NCI-H2171 treated with DMSO at 0.1 percent for 48 hours (cell line): ENCODE measurements around the gene JUN.
"Not testable (repeated sequence)": the region's sequence is repeated elsewhere in the genome, so short reads cannot be mapped to it uniquely, and the experiment has no call there.

ENCODE experiments used
- DNase-seq: peaks from one replicate; lab custom pipeline; 2025; lab: John Stamatoyannopoulos, UW

JUN gene

DNA sequence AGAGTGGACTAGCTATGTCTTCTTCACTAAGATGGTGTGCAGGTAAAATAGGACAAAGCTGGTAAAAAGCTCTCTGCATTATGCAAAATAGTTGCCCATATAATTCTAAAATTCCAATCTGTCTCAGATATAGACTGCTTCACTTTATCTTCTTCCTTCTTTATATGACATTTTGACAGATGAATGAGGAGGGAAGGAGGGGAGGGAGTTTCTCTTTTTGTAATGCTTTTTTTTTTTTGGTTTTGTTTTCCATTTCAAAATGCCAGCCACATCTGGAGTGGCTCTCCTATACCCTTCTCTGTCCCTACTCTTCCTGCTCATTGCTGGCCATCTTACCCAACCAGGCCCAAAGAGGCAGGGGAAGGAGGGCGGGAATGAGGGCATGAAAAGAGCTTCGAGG lies 24.2 kb upstream of the JUN start:
- no peak for DNase-seq

GRCh38 chr1:58805716-58806571 lies 22.1 kb upstream of the JUN start:
- no peak for DNase-seq

DNA sequence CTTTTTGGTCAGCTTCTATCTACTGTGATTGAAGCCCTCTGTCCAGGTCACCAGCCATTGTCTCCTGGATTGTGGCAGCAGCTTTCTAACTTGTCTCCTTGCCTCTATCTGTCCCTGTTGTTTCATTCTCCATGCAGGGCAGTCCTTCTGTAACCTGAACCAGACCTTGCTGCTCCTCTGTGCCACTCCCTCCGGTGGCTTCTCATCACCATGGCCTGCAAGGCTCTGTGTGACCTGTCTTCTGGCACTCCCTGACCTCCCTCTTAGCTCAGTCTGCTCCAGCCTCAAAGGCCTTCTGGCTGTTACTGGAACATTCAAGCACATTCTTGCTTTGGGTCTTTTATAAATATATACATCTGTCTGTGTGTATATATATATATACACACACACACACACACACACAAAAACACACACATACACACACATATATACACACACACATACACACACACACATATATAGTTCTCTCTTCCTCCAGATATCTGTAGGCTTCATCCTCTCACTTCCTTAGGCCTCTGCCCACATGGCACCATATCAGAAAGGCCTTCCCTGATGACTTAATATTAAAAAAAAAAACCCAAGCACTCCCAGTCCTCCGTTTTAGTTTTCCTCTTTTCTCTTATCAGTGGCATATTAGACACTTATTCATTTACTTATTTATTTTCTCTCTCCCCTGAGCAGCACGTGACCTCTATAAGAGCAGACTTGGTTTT lies 21.2 kb upstream of the JUN start:
- no peak for DNase-seq

DNA sequence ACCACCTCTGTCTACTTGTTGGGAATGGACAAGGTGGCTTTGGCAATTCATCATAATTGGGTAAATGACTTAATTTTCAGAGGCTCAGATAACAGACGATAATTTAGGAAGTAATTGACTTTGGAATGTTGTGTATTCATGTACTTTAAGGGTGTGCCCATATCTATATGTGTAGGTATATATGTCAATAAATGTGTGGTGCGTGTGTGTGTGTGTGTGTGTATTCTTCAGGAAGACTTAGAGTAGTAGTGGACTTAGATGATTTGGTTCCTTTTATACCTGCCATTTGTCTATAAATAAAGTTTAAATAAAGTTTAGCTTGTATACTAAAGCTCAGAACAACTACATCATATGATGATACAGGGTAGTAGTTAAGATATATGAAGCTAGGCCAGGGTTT lies 20.0 kb upstream of the JUN start:
- DNase-seq, result no peak

DNA sequence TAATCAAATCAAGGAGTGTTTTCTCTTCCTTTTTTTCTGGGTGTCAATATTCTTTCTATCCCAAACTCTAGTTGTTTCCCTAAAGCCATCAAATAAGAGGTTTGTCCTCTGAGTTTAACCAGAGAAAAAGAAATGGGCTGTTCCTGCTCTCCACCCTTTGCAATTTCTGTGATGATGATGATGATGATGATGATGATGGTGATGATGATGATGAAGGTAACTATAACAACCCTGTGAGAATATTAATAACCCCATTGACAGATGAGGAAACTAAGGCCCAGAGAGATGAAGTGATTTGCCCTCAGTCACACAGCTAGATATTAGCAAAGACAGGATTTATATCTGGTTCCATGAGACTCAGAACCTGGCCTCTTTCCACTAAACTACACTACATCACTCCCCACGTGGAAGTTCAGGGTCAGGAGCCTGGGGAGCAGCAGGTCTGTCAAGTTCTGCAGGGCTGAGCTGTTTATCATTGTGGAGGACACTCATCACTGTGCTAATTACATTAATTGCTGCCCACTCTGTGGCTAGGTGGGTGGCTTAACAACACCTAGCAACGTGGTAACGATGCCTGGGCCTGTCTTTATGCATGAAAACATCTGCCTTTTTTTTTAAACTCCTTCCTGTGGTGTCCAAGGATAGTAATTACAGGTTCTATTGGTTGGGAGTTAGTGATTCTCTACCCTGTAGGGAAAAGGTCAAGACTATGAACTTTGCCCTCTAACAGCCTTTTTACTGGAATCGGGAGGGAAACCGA lies 19.0 kb upstream of the JUN start:
- no peak for DNase-seq

- DNase-seq, result not testable (repeated sequence)
Observed at GRCh38 chr1:58801286-58801685, 17.4 kb upstream of the JUN start.

GRCh38 chr1:58799650-58800049 lies 15.8 kb upstream of the JUN start:
- DNase-seq, result no peak

DNA sequence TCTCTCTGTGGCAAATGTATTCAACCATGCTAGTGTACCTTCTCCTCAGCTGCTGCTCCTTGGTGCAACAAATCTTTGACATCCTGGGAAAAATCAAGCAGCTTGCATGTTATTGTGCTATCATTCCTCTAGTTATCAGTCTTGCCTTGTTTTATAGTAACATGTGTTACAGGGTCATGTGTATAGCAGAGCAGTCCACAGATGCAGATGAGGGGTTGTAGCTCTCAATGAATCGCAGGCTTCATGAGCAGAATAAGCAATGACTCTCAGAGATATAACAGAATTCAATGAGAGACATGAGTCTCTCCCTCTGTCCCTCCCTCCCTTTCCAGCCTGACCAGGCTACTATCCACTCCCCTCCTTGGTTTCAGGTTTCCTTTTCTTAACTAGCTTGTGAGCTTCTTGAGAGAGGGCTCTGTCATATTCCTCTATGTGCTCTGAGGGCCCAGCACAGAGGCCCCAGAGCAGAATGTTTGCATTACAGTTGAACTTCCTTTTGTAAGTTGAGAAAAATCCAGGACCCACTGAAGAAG lies 15.1 kb upstream of the JUN start:
- no peak for DNase-seq

DNA sequence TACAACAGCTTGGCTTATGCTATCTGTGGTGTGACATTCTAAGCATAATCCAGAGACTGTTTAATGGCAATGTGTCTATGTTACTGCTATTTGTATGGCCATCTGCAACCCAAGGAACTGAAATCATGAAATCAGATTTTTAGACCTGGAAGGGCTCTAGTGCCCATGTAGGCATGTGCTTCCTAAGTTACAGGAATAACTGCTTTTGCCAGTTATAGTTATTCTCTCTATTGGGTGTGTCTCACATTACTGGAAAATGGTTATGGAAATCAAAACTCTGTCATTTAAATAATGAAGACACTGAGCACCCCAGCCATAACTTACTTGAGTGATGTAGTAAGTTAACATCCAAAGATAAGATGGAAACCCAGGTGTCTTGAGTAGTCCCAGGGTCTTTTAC lies 12.6 kb upstream of the JUN start:
- no peak for DNase-seq

- DNase-seq, result no peak
Observed at GRCh38 chr1:58794585-58794984, 10.7 kb upstream of the JUN start.

GRCh38 chr1:58792846-58793245 lies 9.0 kb upstream of the JUN start:
- DNase-seq, result no peak

DNA sequence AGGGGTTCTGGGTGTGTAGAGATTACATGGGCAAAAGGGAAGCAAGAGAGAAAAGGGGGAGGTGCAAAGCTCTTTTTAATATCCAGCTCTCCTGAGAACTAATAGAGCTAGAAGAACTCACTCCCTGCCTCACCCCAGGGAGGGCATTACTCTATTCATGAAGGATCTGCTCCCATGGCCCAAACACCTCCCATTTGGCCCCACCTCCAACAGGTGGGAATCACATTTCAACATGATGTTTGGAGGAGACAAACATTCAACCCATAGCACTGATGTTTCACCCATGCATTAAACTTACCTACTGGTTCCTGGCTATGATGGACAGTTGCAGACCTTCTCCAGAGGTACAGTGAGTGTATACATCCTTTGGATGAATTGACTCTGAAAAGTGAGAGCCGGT lies 7.3 kb upstream of the JUN start:
- no peak for DNase-seq

GRCh38 chr1:58789996-58790660 lies 6.3 kb upstream of the JUN start:
- no peak for DNase-seq

GRCh38 chr1:58789322-58789856 lies 5.5 kb upstream of the JUN start:
- DNase-seq, result no peak

DNA sequence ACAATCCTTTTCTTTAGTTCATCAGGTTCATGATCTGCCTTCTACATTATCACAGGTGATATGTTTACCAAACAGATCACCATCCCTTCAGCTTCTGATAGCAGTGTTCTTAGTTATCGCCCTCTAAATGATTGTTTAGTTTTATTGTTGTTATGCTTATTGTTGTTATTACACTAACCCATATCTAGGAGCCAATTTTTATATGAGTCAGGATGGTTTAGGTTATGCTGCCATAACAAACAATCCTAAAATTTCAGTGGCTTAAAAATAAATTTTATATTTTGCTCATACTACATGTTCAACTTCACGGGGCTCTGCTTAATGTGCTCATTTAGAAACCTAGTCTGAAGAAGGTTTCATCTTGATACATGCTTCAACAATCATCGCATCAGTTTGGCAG lies 4.4 kb upstream of the JUN start:
- no peak for DNase-seq

DNA sequence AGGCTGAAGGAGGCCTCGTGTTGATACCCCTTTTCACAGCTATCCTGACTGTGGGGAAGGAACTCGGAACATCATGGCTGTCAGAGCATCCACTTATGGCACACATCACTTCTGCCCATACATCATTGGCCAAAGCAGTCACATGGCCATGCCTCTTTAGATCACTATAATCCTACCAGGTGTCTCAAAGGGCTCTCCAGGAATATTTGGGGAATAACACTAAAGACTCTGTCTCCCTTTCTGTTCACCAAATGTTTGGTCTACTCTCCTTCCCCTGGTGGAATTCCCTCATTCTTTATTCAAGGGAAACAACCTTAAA lies 3.0 kb upstream of the JUN start:
- DNase-seq, result no peak

DNA sequence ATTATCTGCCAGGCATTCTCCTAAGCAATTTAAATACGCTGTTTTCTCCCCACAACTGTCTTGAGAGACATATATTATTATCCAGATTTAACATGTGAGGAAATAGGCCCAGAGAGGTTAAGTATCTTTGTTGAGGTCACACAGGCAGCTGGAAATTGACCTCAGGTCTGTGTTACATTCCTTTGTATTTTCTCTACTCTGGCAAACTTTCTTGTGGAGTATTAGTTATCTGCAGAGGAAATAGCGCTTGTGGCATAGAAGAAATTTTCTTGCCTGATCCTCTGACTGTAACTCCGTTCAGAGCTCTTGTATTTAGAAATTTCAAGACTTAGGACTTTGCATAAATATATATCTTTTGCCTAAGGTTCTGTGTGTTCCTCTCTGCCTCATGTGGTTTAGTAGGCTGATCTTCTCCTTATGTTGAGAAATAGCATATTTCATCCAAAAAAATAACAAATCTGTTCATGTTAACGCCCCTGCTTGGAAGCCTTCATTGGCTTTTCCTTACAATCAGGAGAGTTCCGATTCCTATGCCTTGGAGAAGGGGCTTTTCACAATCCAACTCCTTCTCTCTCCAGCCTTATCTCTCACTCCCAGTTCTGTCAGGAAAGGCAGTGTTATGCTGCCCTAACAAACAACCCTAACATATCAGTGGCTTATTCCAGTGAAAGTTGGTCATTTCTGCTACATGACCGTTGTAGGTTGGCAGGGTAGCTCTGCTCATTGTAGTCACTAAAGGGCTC lies 2.5 kb upstream of the JUN start:
- DNase-seq, result no peak

DNA sequence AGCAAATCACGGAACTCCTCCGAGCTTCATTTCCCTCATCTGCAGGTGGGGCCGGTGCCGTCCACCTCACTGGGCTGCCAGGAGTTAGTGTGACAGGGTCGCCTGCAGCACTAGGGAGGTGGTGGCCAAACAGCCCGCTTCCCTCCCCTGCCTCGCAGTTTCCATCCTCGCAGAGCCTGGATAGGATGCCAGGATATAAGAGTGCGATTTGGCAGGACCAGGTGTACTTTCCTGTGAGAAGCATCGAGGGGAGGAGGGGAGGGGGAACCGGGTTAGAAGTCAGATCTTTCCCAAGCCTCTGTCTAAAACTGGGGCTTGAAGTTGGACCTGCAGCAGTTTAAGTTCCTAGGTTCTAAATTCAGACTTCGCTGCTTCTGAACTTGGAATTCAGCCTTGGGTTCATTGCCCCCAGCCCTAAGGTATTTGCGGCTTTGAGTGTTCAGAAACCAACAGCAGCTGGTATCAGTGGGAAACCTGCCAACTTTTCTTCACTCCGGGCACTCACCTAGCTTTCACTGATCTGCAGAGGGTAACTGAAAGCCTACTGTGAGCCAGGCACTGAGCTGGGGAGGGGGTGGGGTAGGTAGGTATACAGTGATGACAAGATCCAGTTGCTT lies 1.7 kb upstream of the JUN start:
- peak; percentile 87 for DNase-seq

DNA sequence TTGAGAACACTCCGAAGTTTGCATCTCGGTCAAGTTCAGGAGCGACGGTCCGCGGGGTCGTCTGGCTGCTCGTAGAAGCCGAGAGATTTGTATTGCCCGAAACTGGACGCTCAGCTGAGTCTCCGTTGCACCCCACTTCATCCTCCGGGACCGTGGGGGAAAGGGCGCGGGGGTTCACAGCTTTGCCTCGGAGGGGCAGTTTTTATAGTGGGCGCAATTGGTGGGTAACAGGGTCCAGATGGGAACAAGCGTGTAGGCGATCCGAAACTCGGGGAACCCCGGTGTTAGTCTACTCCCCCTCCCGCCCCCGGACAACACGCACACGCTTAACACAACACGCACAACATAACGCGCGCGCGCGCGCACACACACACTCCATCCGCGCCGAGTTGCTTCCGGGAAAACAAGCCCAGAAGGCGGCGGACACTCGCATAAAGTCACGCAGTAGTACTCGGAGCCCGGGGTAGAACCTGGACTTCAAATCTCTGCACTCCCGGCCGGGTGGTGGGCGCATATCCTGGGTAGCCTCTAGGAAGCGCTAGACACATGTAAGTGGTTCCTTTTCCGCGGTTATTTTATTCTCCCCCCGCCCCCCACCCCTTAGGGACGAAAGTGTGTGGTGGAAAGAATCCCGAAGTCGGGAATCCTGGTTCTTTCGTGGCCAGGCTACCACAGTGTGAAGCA lies 1.1 kb upstream of the JUN start:
- peak; percentile 67 for DNase-seq
